NCI-H2196 (cell line): ENCODE results near the gene TMEM258.

Source experiments
- DNase-seq: peaks from one replicate; lab custom pipeline; 2025; ENCODE audit not compliant: unreplicated experiment; lab: John Stamatoyannopoulos, UW

Gene TMEM258

GRCh38 chr11:61826930-61827570, 34.7 kb upstream of the TMEM258 start:
- no peak for DNase-seq

DNA sequence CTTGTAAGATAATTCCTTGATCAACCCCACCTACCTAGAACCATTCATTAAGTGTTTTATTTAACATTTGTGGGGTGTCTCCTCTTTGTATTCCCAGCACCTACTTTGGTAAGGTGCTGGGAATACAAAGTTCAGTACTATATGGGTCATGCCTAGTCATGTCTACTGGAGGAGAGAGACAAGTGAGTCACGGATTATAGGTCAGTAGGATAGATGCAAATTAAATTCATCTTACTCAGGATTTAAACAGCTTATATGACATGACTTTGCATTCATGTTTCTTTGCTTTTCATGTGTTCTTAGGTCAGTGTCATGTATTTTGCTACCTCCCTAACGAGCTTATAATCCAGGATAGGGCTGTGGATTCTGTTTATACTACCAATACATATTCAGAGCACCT, 27.8 kb upstream of the TMEM258 start:
- DNase-seq: no peak

GRCh38 chr11:61817471-61818202, 25.2 kb upstream of the TMEM258 start:
- no peak for DNase-seq

- DNase-seq: peak; percentile 97
These were observed 24.5 kb upstream of the TMEM258 start, which contains the start of gene FADS1 for GRCh38 chr11:61816736-61817455. FADS1 (minus strand) TSS chr11:61817003; CDS start chr11:61816929, 74 bp downstream.

DNA sequence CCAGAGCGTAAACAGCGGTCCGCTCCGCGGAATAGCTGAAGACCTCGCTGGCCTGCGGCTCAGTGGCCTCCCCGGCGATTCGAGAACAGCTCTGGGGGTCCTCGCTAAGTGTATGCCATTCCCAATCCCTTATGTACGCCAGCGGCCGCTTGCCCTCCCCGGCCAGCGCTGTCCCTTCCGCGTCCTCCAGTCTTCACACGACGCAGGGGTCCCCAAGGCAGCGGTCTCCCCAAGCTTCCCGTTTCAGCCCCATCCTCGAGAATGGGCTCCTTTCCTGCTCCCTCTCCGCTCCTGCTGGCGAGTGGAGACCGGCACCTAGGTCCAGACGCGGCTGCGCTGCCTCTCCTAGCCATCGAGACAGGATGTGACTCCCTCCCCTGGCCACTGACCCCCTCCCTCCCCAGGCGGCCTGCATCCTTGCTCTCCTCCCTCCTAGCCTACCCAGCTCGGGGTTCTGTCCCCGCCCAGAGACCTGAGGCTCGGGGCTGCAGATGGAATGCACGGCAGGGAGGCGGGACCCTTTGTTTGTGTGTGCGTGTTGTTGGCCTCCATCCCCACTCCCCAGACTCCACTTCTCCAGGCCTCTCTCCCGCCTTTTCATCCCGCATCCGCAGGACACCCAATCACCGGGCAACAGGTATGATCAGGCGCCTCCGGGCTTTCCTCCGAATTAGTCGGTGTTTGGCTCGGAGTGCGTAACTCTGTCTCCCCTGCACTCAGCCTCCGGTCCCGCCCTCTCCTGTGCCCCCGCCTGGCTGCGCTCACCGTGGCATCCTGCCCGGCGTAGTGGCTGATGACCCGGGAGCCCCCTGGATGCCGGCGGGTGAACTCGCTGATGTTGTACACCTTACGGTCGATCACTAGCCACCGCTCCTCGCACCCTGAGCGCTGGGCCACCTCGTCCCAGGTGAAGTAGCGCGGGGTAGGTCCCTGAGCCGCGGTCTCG, 23.7 kb upstream of the TMEM258 start:
- DNase-seq: peak; percentile 82

DNA sequence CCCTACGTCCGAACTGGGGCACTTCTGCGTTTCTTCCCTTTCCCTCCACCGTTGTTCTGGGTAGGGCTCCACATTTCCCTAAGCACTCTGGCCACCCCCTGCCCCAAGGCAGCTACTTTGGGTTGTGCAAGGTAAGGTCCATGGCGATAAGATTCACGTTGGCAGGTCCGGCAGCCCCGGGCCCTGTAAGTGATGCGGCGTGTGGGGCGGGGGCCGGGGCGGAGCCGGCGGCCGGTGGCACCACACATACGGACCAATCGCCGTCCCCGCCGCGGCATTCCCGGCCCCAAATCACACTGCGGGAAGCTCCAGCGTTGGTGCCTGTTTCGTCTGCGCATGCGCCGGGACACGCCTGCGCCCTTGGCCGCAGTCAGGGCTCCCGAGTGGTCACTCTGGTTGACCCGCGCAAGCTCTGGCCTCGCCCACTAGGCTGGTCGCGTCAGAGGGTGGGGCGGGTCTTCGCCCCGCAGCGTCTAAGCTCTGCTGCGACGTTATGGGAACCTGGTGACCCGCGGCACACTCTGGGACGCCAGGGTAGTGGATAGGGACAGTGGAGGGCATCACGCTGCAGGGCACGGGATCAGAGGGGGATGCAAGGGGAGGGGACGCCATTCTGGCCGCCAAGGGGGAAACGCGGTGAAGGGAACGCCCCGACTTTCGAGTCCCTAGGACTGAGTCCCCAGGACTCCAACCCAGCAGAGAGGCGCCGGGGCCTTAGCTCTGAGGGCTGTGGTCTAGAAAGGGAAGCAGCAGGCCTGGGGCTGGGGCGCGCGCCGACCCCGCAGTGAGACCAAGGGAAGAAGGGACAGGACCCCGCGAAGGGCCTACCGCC, 22.8 kb upstream of the TMEM258 start:
- peak; percentile 97 for DNase-seq

DNA sequence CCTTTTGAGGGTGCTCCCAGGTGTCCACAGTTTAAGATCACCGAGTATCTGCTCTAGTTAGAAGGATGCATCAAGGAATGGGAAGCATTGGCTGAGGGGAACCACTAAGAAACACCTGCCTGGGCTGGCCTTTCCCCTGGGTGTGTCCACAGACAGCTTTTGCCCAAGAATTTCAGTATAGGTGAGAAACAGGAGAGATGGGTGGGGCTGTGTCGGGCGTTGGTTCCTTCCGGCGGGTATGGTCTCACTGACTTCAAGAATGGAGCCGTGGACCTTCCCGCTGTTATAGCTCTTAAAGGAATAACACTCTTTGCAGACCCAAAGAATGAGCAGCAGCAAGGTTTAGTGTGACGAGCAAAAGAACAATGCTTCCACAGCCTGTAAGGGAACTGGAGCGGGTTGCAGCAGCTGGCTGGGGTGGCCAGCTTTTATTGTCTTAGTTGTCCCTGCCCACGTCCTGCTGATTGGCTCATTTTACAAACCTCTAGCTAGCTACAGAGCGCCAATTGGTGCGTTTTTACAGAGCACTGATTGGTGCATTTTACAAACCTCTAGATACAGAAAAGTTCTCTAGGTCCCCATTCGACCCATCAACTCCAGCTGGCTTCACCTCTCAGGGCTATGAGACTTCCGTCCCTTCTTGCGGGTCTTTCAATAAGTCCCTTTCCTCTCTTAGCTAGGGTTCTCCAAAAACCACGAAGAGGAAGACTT, 22.0 kb upstream of the TMEM258 start:
- DNase-seq: peak; percentile 57

GRCh38 chr11:61812736-61813411, 20.5 kb upstream of the TMEM258 start:
- DNase-seq: no peak

DNA sequence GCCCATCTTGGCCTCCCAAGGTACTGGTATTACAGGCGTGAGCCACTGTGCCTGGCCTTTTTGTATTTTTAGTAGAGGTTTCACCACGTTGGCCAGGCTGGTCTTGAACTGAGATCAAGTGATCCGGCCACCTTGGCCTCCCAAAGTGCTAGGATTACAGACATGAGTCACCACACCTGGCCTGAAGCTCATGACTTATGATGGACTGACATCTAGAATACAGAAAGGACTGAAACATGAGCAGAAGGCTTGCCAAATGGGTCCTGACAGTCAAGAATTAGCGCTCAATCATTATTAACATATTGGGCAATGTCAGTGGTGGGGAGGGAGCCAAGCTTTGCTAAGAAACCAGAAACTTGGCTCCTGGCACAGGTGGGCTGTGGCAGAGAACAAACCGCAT, 19.4 kb upstream of the TMEM258 start:
- DNase-seq: peak; percentile 22

DNA sequence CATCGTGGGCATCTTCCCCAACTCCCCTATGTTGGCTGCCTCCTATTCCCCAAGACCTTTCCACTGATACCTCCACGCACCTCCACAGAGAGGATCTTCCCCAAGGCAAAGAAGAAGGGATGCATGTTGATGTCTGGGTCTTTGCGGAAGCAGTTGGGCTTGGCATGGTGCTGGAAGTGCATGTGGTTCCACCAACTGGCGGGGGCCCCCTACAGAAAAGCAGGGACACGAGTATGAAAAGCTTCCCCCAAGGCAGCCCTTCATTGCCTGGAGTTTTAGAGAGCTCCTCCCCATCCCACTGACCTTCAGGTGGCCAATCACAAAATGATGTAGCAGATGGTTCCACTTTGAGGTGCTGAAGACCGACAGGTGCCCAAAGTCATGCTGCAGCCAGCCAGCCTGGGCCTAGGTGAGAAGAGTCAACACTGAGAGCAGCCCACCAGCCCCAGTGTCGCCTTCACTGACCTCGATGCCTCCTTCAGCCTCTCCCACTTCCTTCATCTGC, 18.3 kb upstream of the TMEM258 start:
- no peak for DNase-seq

GRCh38 chr11:61806785-61807184, 14.4 kb upstream of the TMEM258 start:
- DNase-seq: no peak

DNA sequence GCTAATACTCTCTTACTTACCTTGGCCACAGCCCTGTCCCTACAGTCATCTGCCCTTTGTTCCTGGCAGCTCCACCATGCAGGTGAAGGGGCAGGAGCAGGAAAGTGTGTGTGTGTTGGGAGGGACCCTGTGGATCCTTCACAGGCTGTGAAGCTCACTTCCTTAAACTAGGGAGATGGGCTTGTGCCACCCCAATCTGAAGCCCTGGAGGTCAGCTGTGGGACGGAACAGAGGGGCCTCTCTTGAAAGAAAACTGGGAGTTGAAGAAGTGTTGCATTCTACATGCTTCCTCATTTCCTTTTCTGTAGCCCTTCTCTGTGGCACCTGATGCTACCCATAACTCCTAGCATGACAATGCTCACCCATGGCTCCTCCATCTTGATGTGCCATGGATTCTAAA, 12.7 kb upstream of the TMEM258 start:
- DNase-seq: no peak

DNA sequence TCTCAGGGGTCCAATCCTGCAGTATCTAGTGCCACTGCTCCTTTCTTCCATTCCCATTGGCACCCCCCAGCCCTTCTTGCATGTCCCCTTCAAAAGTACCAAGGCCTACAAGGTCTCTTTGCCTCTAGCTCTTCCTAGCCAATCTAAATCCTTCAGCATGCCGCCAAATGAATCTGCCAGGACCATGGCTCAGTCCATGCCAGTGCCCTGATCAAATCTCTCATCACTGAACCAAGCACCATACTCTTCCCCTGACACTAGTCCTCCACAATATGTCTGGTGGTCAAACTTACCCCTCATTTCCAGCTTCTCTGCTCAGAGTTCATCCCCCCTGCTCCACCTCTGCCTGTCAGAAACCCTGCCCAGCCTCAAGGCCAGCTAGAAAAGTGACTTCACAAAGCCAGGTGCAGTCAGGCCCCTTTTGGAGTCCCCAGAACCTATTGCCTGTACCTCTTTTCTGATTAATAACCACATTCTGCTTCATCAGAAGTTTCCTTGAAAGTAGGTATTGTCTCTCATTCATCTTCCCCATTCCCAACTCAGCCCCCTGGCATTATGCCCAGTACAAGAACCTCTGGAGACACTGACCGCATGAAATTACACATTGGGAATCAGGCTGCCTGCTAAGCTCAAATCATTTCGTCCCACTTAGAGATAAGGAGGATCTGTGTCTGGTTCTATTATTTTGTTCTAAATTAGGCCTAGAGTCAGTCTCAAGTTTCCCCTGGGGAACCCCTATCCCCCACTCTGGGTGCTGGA, 11.7 kb upstream of the TMEM258 start:
- no peak for DNase-seq

- DNase-seq: no peak
These were observed 10.2 kb upstream of the TMEM258 start for GRCh38 chr11:61802605-61803004.

DNA sequence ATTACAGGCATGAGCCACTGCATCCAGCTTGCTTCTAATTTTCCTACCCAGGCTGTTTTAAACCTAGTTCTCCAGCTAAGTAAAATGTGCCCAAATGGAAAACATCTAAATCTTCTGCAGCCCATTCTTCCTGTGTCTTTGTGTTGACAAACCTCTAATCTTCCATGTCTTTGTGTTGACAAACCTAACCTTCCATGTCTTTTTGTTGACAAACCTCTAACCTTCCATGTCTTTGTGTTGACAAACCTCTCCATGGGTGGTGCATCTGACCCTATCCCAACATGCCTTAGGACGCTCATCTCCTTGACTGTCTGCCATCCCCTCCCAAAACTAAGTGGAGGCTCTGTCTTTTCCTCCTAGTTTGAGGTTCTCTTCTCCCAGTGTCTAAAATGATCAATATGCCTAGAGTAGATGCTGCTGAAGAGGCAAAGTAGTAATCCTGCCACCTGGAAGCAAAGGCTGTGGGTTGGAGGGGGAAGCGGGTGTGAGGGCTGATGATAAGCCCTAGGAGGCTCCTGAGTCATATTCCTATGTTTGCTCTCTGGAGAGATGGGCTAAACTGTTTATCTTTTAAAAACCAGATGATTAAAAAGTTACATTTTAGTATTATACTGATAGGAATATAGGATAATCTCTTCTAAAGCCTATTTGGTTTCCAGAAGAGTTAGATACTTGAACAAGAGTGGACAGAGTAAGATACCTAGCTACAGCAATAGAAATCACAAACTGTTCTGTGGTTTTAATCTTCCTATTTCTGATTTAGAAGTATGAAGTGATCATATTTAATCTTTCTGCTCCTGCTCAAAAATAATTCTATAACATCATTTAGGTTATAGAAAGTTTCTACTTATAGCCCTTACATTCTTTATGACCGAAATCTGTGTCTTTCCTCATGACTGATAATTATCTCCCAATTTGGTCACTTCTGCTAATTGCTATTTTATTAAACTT, 8.2 kb upstream of the TMEM258 start:
- DNase-seq: no peak

DNA sequence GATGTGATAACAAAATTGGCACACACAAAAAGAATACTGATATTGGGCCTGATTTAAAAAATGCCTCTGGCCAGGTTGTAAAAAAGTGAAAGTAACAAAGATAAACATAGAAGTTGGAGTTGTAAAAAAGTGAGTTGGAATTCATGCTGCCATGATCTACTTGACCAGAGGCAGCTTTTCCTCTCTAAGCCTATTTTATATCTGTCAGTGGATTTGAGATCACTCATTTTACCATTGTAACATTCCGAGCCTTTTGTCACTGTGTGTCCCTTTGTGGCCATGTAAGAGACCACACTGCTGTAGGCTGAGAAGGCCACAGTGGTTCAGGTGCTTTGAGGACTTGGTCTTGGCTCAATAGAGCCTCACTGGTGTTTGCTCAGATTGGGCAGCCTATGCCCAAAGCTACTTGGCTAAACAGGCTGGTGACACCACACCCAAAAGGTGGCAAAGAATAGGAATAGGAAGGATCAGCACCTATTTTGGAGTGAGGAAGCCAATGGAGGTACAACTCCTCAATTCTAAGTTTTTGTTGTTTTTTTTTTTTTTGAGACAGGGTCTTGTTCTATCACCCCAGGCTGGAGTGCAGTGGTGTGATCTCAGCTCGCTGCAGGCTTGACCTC, 7.4 kb upstream of the TMEM258 start:
- no peak for DNase-seq
